Prostate gland (tissue), 2 donors: Measurements from ENCODE around the gene FCRL4. TPM values are rescaled to one million over a fixed set of nuclear protein-coding genes. Genes with fewer than 3 reads are reported as not detected.
"Not testable (repeated sequence)": the region's sequence is repeated elsewhere in the genome, so short reads cannot be mapped to it uniquely, and the experiment has no call there.

Experiments
- DNase-seq: peaks from one replicate; pipeline ENCODE4 v3.0.0-alpha.2; 2019; ENCODE audit warnings: low spot score
- H3K27ac ChIP-seq, 2 donors: fragments of 200-600 bp; sonication (generic); 2 replicates each; pipeline ENCODE4 v1.5.1; 2017 to 2019
- H3K27me3 ChIP-seq: fragments of 200-600 bp; sonication (generic); replicated peaks from 2 replicates; pipeline ENCODE4 v1.5.1; 2019; ENCODE audit not compliant: insufficient read depth
- H3K36me3 ChIP-seq, 2 donors: fragments of 200-600 bp; sonication (generic); 1 replicate in 1 of 2; 2 replicates in 1 of 2; pipeline versions ENCODE4 v1.5.1 to v1.8.1; 2017 to 2019
- H3K4me1 ChIP-seq: fragments of 200-600 bp; sonication (generic); replicated peaks from 2 replicates; pipeline ENCODE4 v1.5.1; 2019
- H3K4me3 ChIP-seq, 2 donors: fragments of 200-600 bp; sonication (generic); 2 replicates each; pipeline ENCODE4 v1.5.1; 2017 to 2019
- H3K9me3 ChIP-seq: fragments of 200-600 bp; sonication (generic); 2 replicates; pipeline ENCODE4 v1.5.1; 2017
- CTCF ChIP-seq, 4 experiments: fragments of 200-600 bp in 2 of 4; fragments of 450-650 bp in 2 of 4; sonication (generic) in 2 of 4; IDR thresholded peaks; 1 replicate in 3 of 4; 2 replicates in 1 of 4; pipeline ENCODE4 v1.5.1; 2016 to 2019; ENCODE audit warnings: antibody characterized with exemption in 4 of 4, mild to moderate bottlenecking in 2 of 4, moderate library complexity in 2 of 4
- POLR2A ChIP-seq: fragments of 450-650 bp; IDR thresholded peaks from one replicate; pipeline ENCODE4 v1.6.1; 2016; ENCODE audit warnings: antibody characterized with exemption, mild to moderate bottlenecking
- POLR2AphosphoS5 ChIP-seq: sonication (generic); formaldehyde crosslinking; IDR thresholded peaks from one replicate; pipeline ENCODE4 v1.6.1; 2017; ENCODE audit warnings: antibody characterized with exemption
- WGBS: methylation state at CpG from one replicate; pipeline ENCODE4 v1.1.5; 2018; 5-methylcytosine and 5-hydroxymethylcytosine counted together
- intact Hi-C: fragments of 100-400 bp; cut with DNase I; formaldehyde crosslinking; loops from one replicate; pipeline ENCODE4 v1.14.2; 2022
- total RNA-seq, 2 donors: library from RNA; depleted of rRNA; stranded (reverse); fragments of >200 nt; gene quantifications; one replicate each; pipeline ENCODE4 v1.1.0, GENCODE V29; 2016

The FCRL4 gene
- total RNA-seq, 2 donors from 2014 or later: 0.28 TPM; not detected in 1

DNA sequence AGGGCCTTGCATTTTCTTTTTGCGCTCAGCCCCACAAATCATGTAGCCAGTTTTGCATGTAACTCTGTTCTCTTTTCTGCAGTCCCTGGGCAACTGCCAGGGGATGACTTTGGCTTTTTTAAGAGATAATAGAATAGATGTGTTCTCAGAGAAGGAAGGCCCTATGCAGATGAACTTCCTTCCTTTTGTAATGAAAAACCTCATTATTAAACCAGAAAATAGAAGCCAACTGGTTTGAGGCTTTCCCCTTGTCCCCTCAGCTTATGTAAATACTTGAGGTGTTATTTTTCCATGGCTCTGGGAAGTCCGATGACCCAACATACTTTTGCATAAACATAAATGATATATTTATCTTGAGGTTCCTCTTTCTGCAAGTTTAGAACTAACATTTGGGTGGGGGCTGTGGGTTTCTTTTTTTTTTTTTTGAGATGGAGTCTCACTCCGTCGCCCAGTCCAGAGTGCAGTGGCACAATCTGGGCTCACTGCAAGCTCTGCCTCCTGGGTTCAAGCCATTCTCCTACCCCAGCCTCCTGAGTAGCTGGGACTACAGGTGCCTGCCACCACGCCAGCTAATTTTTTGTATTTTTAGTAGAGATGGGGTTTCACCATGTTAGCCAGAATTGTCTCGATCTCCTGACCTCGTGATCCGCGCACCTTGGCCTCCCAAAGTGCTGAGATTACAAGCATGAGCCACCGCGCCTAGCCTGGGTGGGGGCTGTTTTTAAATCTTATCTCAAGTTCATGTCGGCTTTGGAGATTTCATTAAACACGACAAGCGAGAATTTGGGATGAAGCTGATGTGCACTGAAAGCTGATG, 31.2 kb downstream of the FCRL4 start:
- TF ChIP-seq POLR2A (no peak), CTCF (IDR thresholded peaks at IDR 0.05) (no peak), POLR2AphosphoS5 (no peak)
- Histone ChIP-seq H3K27me3 (no peaks in the 10 kb centered on the region), H3K9me3 (no peaks in the 10 kb centered on the region), H3K4me1 (no peaks in the 10 kb centered on the region), H3K27ac (no peak overlapping the region), H3K4me3 (no peak overlapping the region), H3K36me3 (no peaks in the 10 kb centered on the region)
- no peak for DNase-seq
- 82% methylated on average over 14 of the region's 14 CpGs for WGBS
- intact Hi-C loops: no loop called here

DNA sequence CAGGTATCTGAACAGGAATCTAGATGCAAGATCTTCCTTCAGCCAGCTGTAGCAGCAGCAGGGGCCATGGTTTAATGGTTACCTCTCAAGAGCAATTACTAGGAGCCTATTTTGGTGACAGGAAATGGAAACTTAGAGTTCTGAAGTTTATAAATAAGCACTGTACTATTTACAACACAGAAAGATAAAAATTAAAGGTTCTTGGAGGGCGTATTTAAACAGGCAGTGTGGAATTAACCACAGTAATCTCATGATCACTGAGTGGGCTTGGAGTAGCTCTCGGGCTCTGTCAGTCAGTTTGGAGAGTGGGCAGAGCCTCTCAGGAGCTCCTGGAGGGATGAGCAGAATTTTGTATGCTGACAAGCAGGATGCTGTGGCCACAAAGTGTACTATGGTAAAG, 35.4 kb downstream of the FCRL4 start:
- H3K4me1 ChIP-seq: no peaks in the 10 kb centered on the region
- no peak overlapping the region for H3K4me3 ChIP-seq
- TF ChIP-seq POLR2AphosphoS5 (no peak), POLR2A (no peak), CTCF (IDR thresholded peaks at IDR 0.05) (no peak)
- no peak overlapping the region for H3K27ac ChIP-seq
- WGBS: 27% methylated on average over 2 of the region's 2 CpGs
- intact Hi-C loops: no loop called here
- no peaks in the 10 kb centered on the region for H3K36me3 ChIP-seq
- no peaks in the 10 kb centered on the region for H3K27me3 ChIP-seq
- H3K9me3 ChIP-seq: no peaks in the 10 kb centered on the region
- DNase-seq: no peak

DNA sequence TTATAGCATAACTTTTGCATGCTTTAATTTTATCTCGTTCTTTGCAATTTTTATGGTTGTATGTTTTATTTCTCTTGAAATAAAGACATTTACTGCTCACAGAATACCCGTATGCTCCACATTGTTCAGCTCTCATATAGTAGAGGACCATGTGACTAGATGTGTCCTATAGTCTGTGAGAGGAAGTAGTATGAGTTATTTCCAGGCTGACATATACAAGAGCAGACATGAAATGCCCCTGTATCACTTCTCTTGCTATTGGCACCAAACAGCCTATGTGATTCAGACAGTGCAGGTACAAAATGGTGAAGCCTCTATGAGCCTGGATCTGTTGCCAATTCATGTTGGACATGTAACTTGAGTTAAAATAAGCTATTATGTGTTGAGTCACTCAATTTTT, 39.8 kb downstream of the FCRL4 start:
- H3K9me3 ChIP-seq: no peaks in the 10 kb centered on the region
- WGBS: 43% methylated on average over 2 of the region's 2 CpGs
- intact Hi-C loops: no loop called here
- DNase-seq: no peak
- H3K27ac ChIP-seq: no peak overlapping the region
- no peaks in the 10 kb centered on the region for H3K27me3 ChIP-seq
- TF ChIP-seq POLR2AphosphoS5 (no peak), POLR2A (no peak), CTCF (IDR thresholded peaks at IDR 0.05) (no peak)
- H3K4me3 ChIP-seq: no peak overlapping the region
- H3K36me3 ChIP-seq: no peaks in the 10 kb centered on the region
- H3K4me1 ChIP-seq: no peaks in the 10 kb centered on the region

DNA sequence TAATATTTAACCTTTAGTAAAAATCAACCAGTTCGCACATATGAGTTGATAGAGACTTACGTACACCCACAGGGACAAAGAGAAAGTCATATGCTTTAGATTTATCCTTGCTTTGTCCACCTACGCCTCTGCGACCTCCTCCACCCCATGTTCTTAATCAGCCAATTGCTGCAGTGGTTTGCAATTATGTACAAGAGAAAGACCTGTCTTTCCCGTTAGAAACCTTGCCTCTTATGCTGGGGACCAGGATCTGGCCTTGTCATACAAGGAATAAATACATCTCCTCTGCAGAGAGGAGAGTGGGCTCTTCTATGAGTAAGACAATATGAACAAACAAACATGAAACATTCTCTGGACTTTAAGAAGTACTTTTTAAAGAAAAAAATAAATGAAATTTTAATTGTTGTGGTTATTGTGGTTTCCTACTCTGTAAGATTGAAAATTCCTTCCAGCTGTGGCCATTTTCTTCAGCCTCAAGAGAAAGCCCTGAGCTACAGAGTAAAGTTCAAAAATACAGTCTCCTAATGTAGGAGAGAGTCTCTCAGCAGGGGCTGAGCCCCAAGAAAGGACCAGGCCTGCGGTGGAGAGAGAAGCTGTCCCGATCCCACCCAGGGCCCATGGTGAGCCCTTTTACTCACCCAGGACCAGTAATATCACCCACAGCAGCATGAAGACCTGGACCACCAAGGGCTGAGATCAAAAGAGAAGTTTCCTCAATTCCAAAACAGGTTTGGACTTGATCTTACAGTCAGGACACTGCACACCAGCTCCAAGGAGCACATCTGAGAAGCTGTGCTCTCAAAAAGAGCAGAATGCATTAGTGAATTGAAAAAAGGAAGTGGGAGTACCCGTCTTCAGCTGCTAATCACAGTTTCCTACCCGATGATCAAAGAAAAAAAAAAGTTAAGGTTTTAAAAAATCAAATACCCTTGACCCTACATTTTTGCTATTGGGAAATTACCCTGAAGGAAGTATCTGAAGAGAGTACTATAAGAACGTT, 45.9 kb downstream of the FCRL4 start, which contains the start of gene FCRL5:
TSS of gene FCRL5 (minus strand) at position 822 of the 1,000 bp plus-strand sequence. CDS start at position 669, 153 bp downstream.
- Histone ChIP-seq H3K4me1 (no peaks in the 10 kb centered on the region), H3K36me3 (no peaks in the 10 kb centered on the region), H3K9me3 (no peaks in the 10 kb centered on the region), H3K27ac (no peak within 1 kb of the TSS), H3K4me3 (no peak within 1 kb of the TSS), H3K27me3 (no peaks in the 10 kb centered on the region)
- TF ChIP-seq POLR2A (no peak), CTCF (IDR thresholded peaks at IDR 0.05) (no peak), POLR2AphosphoS5 (no peak)
- DNase-seq: no peak
- intact Hi-C loops: no loop called here
- WGBS: 68% methylated on average over 10 of the region's 10 CpGs

DNA sequence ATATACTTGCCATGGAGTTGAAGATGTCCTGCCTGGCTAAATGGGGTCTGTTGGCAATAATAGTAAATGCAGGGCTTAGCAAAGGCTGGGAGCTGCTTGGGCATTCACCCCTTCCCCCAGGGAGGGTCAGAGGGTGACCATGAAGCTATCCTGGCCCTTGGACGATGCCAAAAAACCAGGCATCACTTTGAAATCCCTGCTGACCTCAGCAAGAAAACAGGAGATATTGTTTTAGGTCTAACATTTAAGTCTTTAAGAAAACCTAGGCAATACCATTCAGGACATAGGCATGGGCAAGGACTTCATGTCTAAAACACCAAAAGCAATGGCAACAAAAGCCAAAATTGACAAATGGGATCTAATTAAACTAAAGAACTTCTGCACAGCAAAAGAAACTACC, 49.8 kb downstream of the FCRL4 start:
- 89% methylated on average over 1 of the region's 1 CpG for WGBS
- H3K4me3 ChIP-seq, H3K36me3 ChIP-seq, H3K27me3 ChIP-seq, DNase-seq, H3K27ac ChIP-seq, H3K9me3 ChIP-seq, intact Hi-C loops, H3K4me1 ChIP-seq: not testable (repeated sequence)
